Neuronal stem cell (in vitro differentiated cells): ENCODE results near the gene IQCK. TPM values are rescaled to one million over a fixed set of nuclear protein-coding genes. Genes with fewer than 3 reads are reported as not detected.

ENCODE experiments used
- DNase-seq: peaks from one replicate; pipeline ENCODE4 v3.0.0-alpha.2; 2013; ENCODE audit warnings: low spot score
- H2AFZ ChIP-seq: one replicate; pipeline ENCODE4 v1.6.1; 2013; ENCODE audit warnings: mild to moderate bottlenecking, low read length, inconsistent platforms
- H2AK5ac ChIP-seq: 2 replicates; pipeline ENCODE4 v1.6.1; 2013; ENCODE audit warnings: low read depth, mild to moderate bottlenecking, inconsistent platforms, low read length, moderate library complexity, mixed read lengths
- H2BK120ac ChIP-seq: 2 replicates; pipeline ENCODE4 v1.6.1; 2013; ENCODE audit warnings: low read depth, mild to moderate bottlenecking, inconsistent platforms, low read length, moderate library complexity, mixed read lengths
- H2BK12ac ChIP-seq: one replicate; pipeline ENCODE4 v1.6.1; 2013; ENCODE audit warnings: low read length, inconsistent platforms
- H2BK15ac ChIP-seq: 2 replicates; pipeline ENCODE4 v1.6.1; 2013; ENCODE audit warnings: mild to moderate bottlenecking, low read length, inconsistent platforms, mixed read lengths
- H2BK5ac ChIP-seq: one replicate; pipeline ENCODE4 v1.6.1; 2013; ENCODE audit warnings: inconsistent platforms, mild to moderate bottlenecking, low read length, moderate library complexity
- H3K14ac ChIP-seq: one replicate; pipeline ENCODE4 v1.6.1; 2013; ENCODE audit warnings: low read length, inconsistent platforms
- H3K18ac ChIP-seq: 2 replicates; pipeline ENCODE4 v1.6.1; 2013; ENCODE audit warnings: low read length, inconsistent platforms
- H3K23ac ChIP-seq: 2 replicates; pipeline ENCODE4 v1.6.1; 2013; ENCODE audit warnings: low read depth, mild to moderate bottlenecking, mixed read lengths, low read length, inconsistent platforms; ENCODE audit not compliant: poor library complexity
- H3K27ac ChIP-seq: replicated peaks from 3 replicates; pipeline ENCODE4 v1.5.1; 2013; ENCODE audit warnings: low read length, inconsistent platforms
- H3K27me3 ChIP-seq, 3 experiments: 2 replicates each; pipeline ENCODE4 v1.6.1; 2013; ENCODE audit warnings: low read length in 3 of 3, mild to moderate bottlenecking in 2 of 3, inconsistent platforms in 1 of 3, low read depth in 1 of 3, mixed read lengths in 1 of 3, moderate library complexity in 1 of 3; ENCODE audit not compliant: control insufficient read depth in 3 of 3, insufficient read depth in 3 of 3
- H3K36me3 ChIP-seq, 2 donors: replicated peaks in 1 of 2; 2 replicates each; pipeline ENCODE4 v1.6.1; 2013; ENCODE audit warnings: low read length in 2 of 2; ENCODE audit not compliant: control insufficient read depth in 2 of 2, insufficient read depth in 2 of 2
- H3K4ac ChIP-seq: 2 replicates; pipeline ENCODE4 v1.6.1; 2013; ENCODE audit warnings: inconsistent platforms, mild to moderate bottlenecking, low read length, moderate library complexity
- H3K4me1 ChIP-seq, 2 donors: 1 replicate in 1 of 2; 2 replicates in 1 of 2; pipeline ENCODE4 v1.6.1; 2013; ENCODE audit warnings: low read length in 2 of 2, low read depth in 1 of 2; ENCODE audit not compliant: control insufficient read depth in 2 of 2, insufficient read depth in 1 of 2
- H3K4me2 ChIP-seq: one replicate; pipeline ENCODE4 v1.6.1; 2013; ENCODE audit warnings: mild to moderate bottlenecking, low read length, inconsistent platforms; ENCODE audit not compliant: insufficient read depth, poor library complexity, severe bottlenecking
- H3K4me3 ChIP-seq, 2 donors: 2 replicates each; pipeline ENCODE4 v1.5.1; 2013; ENCODE audit warnings: low read length in 2 of 2, mild to moderate bottlenecking in 2 of 2, inconsistent platforms in 1 of 2, moderate library complexity in 1 of 2
- H3K79me1 ChIP-seq: one replicate; pipeline ENCODE4 v1.6.1; 2013; ENCODE audit warnings: low read depth, mild to moderate bottlenecking, inconsistent platforms, low read length, moderate library complexity
- H3K9ac ChIP-seq: one replicate; pipeline ENCODE4 v1.6.1; 2013; ENCODE audit warnings: mild to moderate bottlenecking, low read depth, low read length, inconsistent platforms; ENCODE audit not compliant: poor library complexity
- H3K9me3 ChIP-seq, 2 donors: replicated peaks in 1 of 2; 2 replicates each; pipeline versions ENCODE3 to v1.6.1; 2013; ENCODE audit warnings: low read length in 2 of 2, mild to moderate bottlenecking in 2 of 2, inconsistent platforms in 1 of 2, low read depth in 1 of 2, mixed read lengths in 1 of 2, moderate library complexity in 1 of 2; ENCODE audit not compliant: control insufficient read depth in 2 of 2, insufficient read depth in 1 of 2
- H4K8ac ChIP-seq: one replicate; pipeline ENCODE4 v1.6.1; 2013; ENCODE audit warnings: low read depth, mild to moderate bottlenecking, inconsistent platforms, low read length, moderate library complexity
- H4K91ac ChIP-seq: one replicate; pipeline ENCODE4 v1.6.1; 2013; ENCODE audit warnings: low read length, low read depth, mild to moderate bottlenecking, inconsistent platforms; ENCODE audit not compliant: poor library complexity
- WGBS, 2 donors: extraction: QIAGEN DNeasy Blood & Tissue Kit; methylation state at CpG; one replicate each; pipeline ENCODE4 v1.1.7; 2013; ENCODE audit warnings: missing lambda C conversion rate in 2 of 2, mixed read lengths in 1 of 2; ENCODE audit not compliant: insufficient read length in 2 of 2, insufficient replicate concordance in 1 of 2; ENCODE audit errors: extremely low coverage in 2 of 2; 5-methylcytosine and 5-hydroxymethylcytosine counted together
- small RNA-seq: library from polyadenylated mRNA; stranded (forward); fragments of <200 nt; extraction: miRNeasy Mini kit (QIAGEN cat#:217004); gene quantifications from one replicate; pipeline ENCODE3, GENCODE V24; 2013; ENCODE audit not compliant: insufficient read depth

The IQCK gene

DNA sequence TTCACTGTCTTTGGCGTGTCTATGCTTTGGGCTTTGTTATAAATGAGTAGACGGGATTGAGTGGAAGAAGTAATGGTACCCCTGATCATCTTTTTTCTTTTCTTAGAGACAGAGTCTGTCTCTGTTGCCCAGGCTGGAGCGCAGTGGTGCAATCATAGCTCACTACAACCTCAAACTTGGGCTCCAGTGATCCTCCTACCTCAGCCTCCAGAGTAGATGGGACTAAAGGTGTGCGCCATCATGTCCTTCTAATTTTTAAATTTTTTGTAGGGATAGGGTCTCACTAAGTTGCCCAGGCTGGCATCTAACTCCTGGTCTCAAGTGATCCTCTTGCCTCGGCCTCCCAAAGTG, 181.5 kb downstream of the IQCK start:
- H2BK5ac ChIP-seq = no peak overlapping the region
- H3K9me3 ChIP-seq = no peaks in the 10 kb centered on the region
- H2AFZ ChIP-seq = no peak overlapping the region
- H3K27ac ChIP-seq = no peak overlapping the region
- H4K91ac ChIP-seq = no peak overlapping the region
- H3K18ac ChIP-seq = no peak overlapping the region
- H2BK120ac ChIP-seq = no peak overlapping the region
- H3K4me1 ChIP-seq = peaks cover 0 to 1% of the 10 kb centered on the region in 2 donors
- H3K4me3 ChIP-seq = no peak overlapping the region
- no peak for DNase-seq
- no peak overlapping the region for H2BK15ac ChIP-seq
- H4K8ac ChIP-seq = no peak overlapping the region
- no peaks in the 10 kb centered on the region for H3K79me1 ChIP-seq
- H3K4ac ChIP-seq = no peak overlapping the region
- no peak overlapping the region for H3K14ac ChIP-seq
- no peak overlapping the region for H3K9ac ChIP-seq
- WGBS, 2 donors = no CpG with 5 or more reads among the region's 5 CpGs
- H3K23ac ChIP-seq = no peak overlapping the region
- no peak overlapping the region for H3K4me2 ChIP-seq
- no peak overlapping the region for H2AK5ac ChIP-seq
- H3K27me3 ChIP-seq = no peaks in the 10 kb centered on the region
- no peak overlapping the region for H2BK12ac ChIP-seq
- H3K36me3 ChIP-seq = no peaks in the 10 kb centered on the region

- H3K79me1 ChIP-seq = no peaks in the 10 kb centered on the region
- DNase-seq = no peak
- no peak overlapping the region for H4K8ac ChIP-seq
- H2AK5ac ChIP-seq = no peak overlapping the region
- H3K23ac ChIP-seq = no peak overlapping the region
- H3K4me1 ChIP-seq = peaks cover 0 to 1% of the 10 kb centered on the region in 2 donors
- no peak overlapping the region for H2BK15ac ChIP-seq
- H3K27ac ChIP-seq = no peak overlapping the region
- no peaks in the 10 kb centered on the region for H3K36me3 ChIP-seq
- no peaks in the 10 kb centered on the region for H3K9me3 ChIP-seq
- H3K4ac ChIP-seq = no peak overlapping the region
- no CpG with 5 or more reads among the region's 7 CpGs for WGBS, 2 donors
- H3K9ac ChIP-seq = no peak overlapping the region
- H4K91ac ChIP-seq = no peak overlapping the region
- H2BK5ac ChIP-seq = no peak overlapping the region
- H2BK120ac ChIP-seq = no peak overlapping the region
- H2AFZ ChIP-seq = no peak overlapping the region
- no peak overlapping the region for H3K4me3 ChIP-seq
- no peaks in the 10 kb centered on the region for H3K27me3 ChIP-seq
- no peak overlapping the region for H3K18ac ChIP-seq
- no peak overlapping the region for H3K14ac ChIP-seq
- no peak overlapping the region for H3K4me2 ChIP-seq
- no peak overlapping the region for H2BK12ac ChIP-seq
Measured at GRCh38 chr16:19901164-19901563, 183.1 kb downstream of the IQCK start.

- no peak overlapping the region for H3K4ac ChIP-seq
- H2BK12ac ChIP-seq = peak overlapping the region; percentile 24
- no peaks in the 10 kb centered on the region for H3K36me3 ChIP-seq
- H2BK120ac ChIP-seq = no peak overlapping the region
- H3K14ac ChIP-seq = no peak overlapping the region
- H2AK5ac ChIP-seq = no peak overlapping the region
- no peaks in the 10 kb centered on the region for H3K79me1 ChIP-seq
- H3K27ac ChIP-seq = no peak overlapping the region
- H3K27me3 ChIP-seq = peaks cover 0 to 2% (median 0%) of the 10 kb centered on the region in 3 experiments
- no peak overlapping the region for H4K8ac ChIP-seq
- no peak overlapping the region for H2BK15ac ChIP-seq
- H3K9ac ChIP-seq = no peak overlapping the region
- peak; percentile 76 for DNase-seq
- H2AFZ ChIP-seq = peak overlapping the region; percentile 79
- H3K18ac ChIP-seq = peak overlapping the region; percentile 36
- H3K9me3 ChIP-seq = no peaks in the 10 kb centered on the region
- WGBS, 2 donors = no CpG with 5 or more reads among the region's 24 CpGs
- H3K4me1 ChIP-seq = no peaks in the 10 kb centered on the region
- H3K23ac ChIP-seq = no peak overlapping the region
- no peak overlapping the region for H3K4me3 ChIP-seq
- no peak overlapping the region for H4K91ac ChIP-seq
- peak overlapping the region; percentile 11 for H3K4me2 ChIP-seq
- H2BK5ac ChIP-seq = no peak overlapping the region
Measured at GRCh38 chr16:19907161-19907992, 189.3 kb downstream of the IQCK start.

Small RNAs within 50 kb of the gene (small RNA-seq; reads per million reads assigned to genes)
- not detected for gene LARP7P2
